CD4-positive, alpha-beta T cell (primary cell): ENCODE measurements around the gene DOCK4. TPM values are rescaled to one million over a fixed set of nuclear protein-coding genes. Genes with fewer than 3 reads are reported as not detected.

Experiments
- ATAC-seq: fragments of 200-7000 bp; cut with Tn5 transposase; one replicate; pipeline ENCODE4 v1.10.0; 2022; ENCODE audit warnings: mild to moderate bottlenecking; ENCODE audit not compliant: poor library complexity
- CTCF ChIA-PET: fragments of 350-600 bp; sonication (Branson Sonifier 250); formaldehyde crosslinking; loops from one replicate; lab custom pipeline; 2021; ENCODE audit warnings: antibody characterized with exemption, inconsistent platforms; lab: Charles Lee
- POLR2A ChIA-PET: fragments of 350-600 bp; sonication (Branson Sonifier 250); formaldehyde crosslinking; loops from one replicate; lab custom pipeline; 2021; ENCODE audit warnings: antibody characterized with exemption, inconsistent platforms; lab: Charles Lee
- DNase-seq, 14 experiments: peaks; one replicate each; pipeline ENCODE4 v3.0.0-alpha.2; 2013 to 2020; ENCODE audit warnings: mixed read lengths in 2 of 14
- H3K27ac ChIP-seq, 2 donors: one replicate each; pipeline versions ENCODE4 v1.5.1 to v1.7.0; 2013; ENCODE audit warnings: low read length in 2 of 2, low read depth in 1 of 2, mild to moderate bottlenecking in 1 of 2
- H3K27me3 ChIP-seq, 2 experiments: 1 replicate in 1 of 2; 2 replicates in 1 of 2; pipeline versions ENCODE4 v1.6.1 to v1.7.0; 2013; ENCODE audit warnings: low read length in 2 of 2, control low read depth in 1 of 2, mild to moderate bottlenecking in 1 of 2, moderate library complexity in 1 of 2; ENCODE audit not compliant: insufficient read depth in 2 of 2, control insufficient read depth in 1 of 2
- H3K36me3 ChIP-seq: one replicate; pipeline ENCODE4 v1.6.1; 2013; ENCODE audit warnings: low read length, control low read depth; ENCODE audit not compliant: insufficient read depth
- H3K4me1 ChIP-seq: one replicate; pipeline ENCODE4 v1.6.1; 2013; ENCODE audit warnings: low read length, control low read depth; ENCODE audit not compliant: insufficient read depth
- H3K4me3 ChIP-seq: one replicate; pipeline ENCODE4 v1.5.1; 2013; ENCODE audit warnings: mild to moderate bottlenecking, low read length, moderate library complexity
- H3K9me3 ChIP-seq, 2 experiments: 1 replicate in 1 of 2; 2 replicates in 1 of 2; pipeline versions ENCODE4 v1.6.1 to v1.7.0; 2013; ENCODE audit warnings: low read length in 2 of 2, mild to moderate bottlenecking in 2 of 2, control low read depth in 1 of 2, moderate library complexity in 1 of 2; ENCODE audit not compliant: control insufficient read depth in 1 of 2, insufficient read depth in 1 of 2
- H3K27ac Mint-ChIP-seq: one replicate; pipeline ENCODE4 v1.8.0; 2020; ENCODE audit warnings: mixed read lengths
- H3K27me3 Mint-ChIP-seq: one replicate; pipeline ENCODE4 v1.8.0; 2021; ENCODE audit warnings: mixed read lengths
- H3K36me3 Mint-ChIP-seq: one replicate; pipeline ENCODE4 v1.8.0; 2021; ENCODE audit warnings: low read depth, mixed read lengths
- H3K4me1 Mint-ChIP-seq: one replicate; pipeline ENCODE4 v1.8.0; 2021; ENCODE audit warnings: low read depth, mixed read lengths
- H3K4me3 Mint-ChIP-seq: one replicate; pipeline ENCODE4 v1.8.0; 2020; ENCODE audit warnings: mild to moderate bottlenecking, mixed read lengths
- H3K9me3 Mint-ChIP-seq: one replicate; pipeline ENCODE4 v1.8.0; 2020; ENCODE audit warnings: mixed read lengths
- CTCF ChIP-seq: fragments of 200-600 bp; IDR thresholded peaks from one replicate; pipeline ENCODE4 v1.8.0; 2022; ENCODE audit warnings: antibody characterized with exemption, mild to moderate bottlenecking
- intact Hi-C, 2 experiments: fragments of 100-400 bp; cut with DNase I in 1 of 2; cut with micrococcal nuclease in 1 of 2; formaldehyde crosslinking; loops; one replicate each; pipeline versions ENCODE4 v1.15.1 to v1.9.0; 2023 to 2025; cut with DNase I, micrococcal nuclease
- total RNA-seq, 174 experiments: library from RNA in 2 of 174; stranded (reverse) in 2 of 174; gene quantifications; one replicate each; pipeline ENCODE4 v1.2.3 and lab custom pipeline; 2021 to 2026

The DOCK4 gene
- total RNA-seq, 2 experiments from 2014 or later, result 0.31 to 0.38 TPM

- Histone ChIP-seq H3K4me3 (no peak overlapping the region), H3K36me3 (no peaks in the 10 kb centered on the region), H3K9me3 (no peaks in the 10 kb centered on the region), H3K27me3 (no peaks in the 10 kb centered on the region), H3K4me1 (no peaks in the 10 kb centered on the region), H3K27ac (no peak overlapping the region)
- ATAC-seq, result no peak
- no peak for TF ChIP-seq CTCF
- intact Hi-C loops, result loop anchor here in 1 of 2 experiments (10.0 kb wide), 1 partner anchor 1147 kb away; no protein-coding TSS in a partner anchor
- Mint-ChIP-seq H3K9me3 (no peaks in the 10 kb centered on the region), H3K27ac (no peak overlapping the region), H3K36me3 (no peaks in the 10 kb centered on the region), H3K27me3 (peaks cover 12% of the 10 kb centered on the region), H3K4me3 (no peak overlapping the region), H3K4me1 (no peaks in the 10 kb centered on the region)
- DNase-seq, result no peak
- POLR2A ChIA-PET, result no interaction called here
- CTCF ChIA-PET, result no interaction called here
Observed at GRCh38 chr7:111747718-111748117, 458.5 kb downstream of the DOCK4 start.

- POLR2A ChIA-PET, result no interaction called here
- Mint-ChIP-seq H3K36me3 (no peaks in the 10 kb centered on the region), H3K27me3 (peaks cover 13% of the 10 kb centered on the region), H3K4me3 (no peak overlapping the region), H3K4me1 (no peaks in the 10 kb centered on the region), H3K9me3 (no peaks in the 10 kb centered on the region), H3K27ac (no peak overlapping the region)
- ATAC-seq (no peak), DNase-seq (no peak)
- H3K36me3 ChIP-seq, result no peaks in the 10 kb centered on the region
- intact Hi-C loops, result loop anchor here in 1 of 2 experiments (10.0 kb wide), 1 partner anchor 1148 kb away; no protein-coding TSS in a partner anchor
- CTCF ChIA-PET, result no interaction called here
- no peaks in the 10 kb centered on the region for H3K9me3 ChIP-seq
- TF ChIP-seq CTCF, result no peak
- H3K4me1 ChIP-seq, result no peaks in the 10 kb centered on the region
- no peaks in the 10 kb centered on the region for H3K27me3 ChIP-seq
- H3K4me3 ChIP-seq, result no peak overlapping the region
- H3K27ac ChIP-seq, result no peak overlapping the region
Observed at GRCh38 chr7:111746950-111747349, 459.2 kb downstream of the DOCK4 start.

- Mint-ChIP-seq H3K27me3 (peaks cover 16% of the 10 kb centered on the region), H3K4me1 (no peaks in the 10 kb centered on the region), H3K4me3 (no peak overlapping the region), H3K9me3 (no peaks in the 10 kb centered on the region), H3K27ac (no peak overlapping the region), H3K36me3 (no peaks in the 10 kb centered on the region)
- intact Hi-C loops, result loop anchor here (5.0 to 10.0 kb wide), 4 partner anchors 668 to 1968 kb away; no protein-coding TSS in a partner anchor
- Histone ChIP-seq H3K9me3 (no peaks in the 10 kb centered on the region), H3K27ac (no peak overlapping the region), H3K4me3 (no peak overlapping the region), H3K4me1 (no peaks in the 10 kb centered on the region), H3K36me3 (no peaks in the 10 kb centered on the region), H3K27me3 (no peaks in the 10 kb centered on the region)
- ChIA-PET CTCF (no interaction called here), POLR2A (no interaction called here)
- no peak for TF ChIP-seq CTCF
- no peak for DNase-seq
- no peak for ATAC-seq
Observed at GRCh38 chr7:111744501-111745155, 461.6 kb downstream of the DOCK4 start.
